GM08714 (cell line): ENCODE measurements around the gene SPATA7.

Experiments used
- H3K4me3 ChIP-seq: fragments of 200-500 bp; sonication (Bioruptor generic); 2 replicates; pipeline ENCODE4 v1.5.1; 2014; ENCODE audit warnings: mild to moderate bottlenecking, low read length, inconsistent platforms
- ZNF274 ChIP-seq: IDR thresholded peaks from 2 replicates; pipeline ENCODE4 v1.6.1; 2012; ENCODE audit warnings: mild to moderate bottlenecking, low read depth, low read length

SPATA7 gene

DNA sequence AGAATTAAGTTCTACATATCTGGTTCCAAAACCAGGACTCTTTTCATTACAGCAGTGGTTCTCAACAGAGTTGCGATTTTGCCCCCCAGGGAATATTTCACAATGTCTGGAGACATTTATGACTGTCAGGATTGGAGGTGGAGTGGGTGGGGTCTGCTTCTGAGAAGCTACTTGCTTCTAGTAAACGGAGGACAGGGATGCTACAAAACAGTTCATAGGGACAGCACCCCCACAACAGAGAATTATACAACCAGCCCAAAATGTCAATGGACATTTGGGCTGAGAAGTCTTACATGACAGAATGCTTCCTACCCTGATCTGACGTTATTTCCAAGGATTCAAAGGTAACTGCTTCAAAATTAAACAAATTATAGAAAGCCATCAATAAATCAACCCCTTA lies 739 bp upstream of the SPATA7 start:
- no peak for TF ChIP-seq ZNF274
- H3K4me3 ChIP-seq, result peak overlapping the region; percentile 98

DNA sequence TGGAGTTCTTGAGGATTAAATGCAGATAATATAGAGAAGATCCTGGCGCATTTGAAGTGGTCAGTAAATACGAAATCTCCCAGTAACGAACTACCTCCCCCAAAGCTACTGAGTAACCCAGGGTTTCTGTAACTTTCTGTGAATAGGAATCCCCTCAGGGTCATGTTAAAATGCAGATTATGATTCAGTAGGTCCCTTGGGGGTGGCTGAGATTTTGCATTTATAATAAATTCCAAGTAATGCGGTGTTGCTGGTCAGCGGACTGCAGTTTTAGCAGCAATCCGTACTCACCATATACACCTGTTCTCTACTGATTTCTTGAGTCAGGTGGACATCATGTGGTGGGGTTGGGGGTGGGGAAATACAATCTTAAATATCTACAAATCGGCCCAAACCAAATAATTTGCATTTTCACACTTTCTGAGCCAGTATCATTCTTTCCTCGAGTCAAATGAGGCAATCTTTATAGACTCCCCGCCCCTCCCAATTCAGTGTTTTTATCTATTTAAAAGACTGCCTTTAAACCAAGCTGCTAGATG lies 868 bp downstream of the SPATA7 start:
- peak overlapping the region; percentile 98 for H3K4me3 ChIP-seq
- TF ChIP-seq ZNF274, result no peak

DNA sequence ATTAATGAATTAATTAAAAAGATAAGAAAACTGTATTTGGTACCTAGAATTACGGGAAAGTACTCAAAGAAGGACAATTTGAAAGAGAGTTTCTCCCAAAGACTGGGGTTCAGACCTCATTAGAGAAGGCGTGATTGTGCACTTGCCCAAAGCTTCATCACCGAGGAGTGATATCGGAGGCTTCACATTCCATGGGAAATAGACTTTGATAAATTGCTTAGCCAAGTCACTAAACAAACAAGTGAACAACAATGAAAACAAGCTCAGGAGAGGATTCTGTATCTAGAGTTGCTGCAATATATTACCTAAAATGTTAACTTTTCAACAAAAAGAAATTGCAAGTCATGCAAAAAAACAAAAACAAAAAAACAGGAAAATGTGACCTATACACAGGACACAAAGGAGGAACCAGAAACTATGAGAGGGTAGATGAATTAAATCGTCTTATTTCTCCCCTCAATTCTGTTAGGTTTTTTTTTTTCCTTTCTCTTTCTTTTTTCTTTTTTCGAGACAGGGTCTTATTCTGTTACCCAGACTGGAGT lies 3.4 kb downstream of the SPATA7 start:
- TF ChIP-seq ZNF274, result no peak
- H3K4me3 ChIP-seq, result no peak overlapping the region

DNA sequence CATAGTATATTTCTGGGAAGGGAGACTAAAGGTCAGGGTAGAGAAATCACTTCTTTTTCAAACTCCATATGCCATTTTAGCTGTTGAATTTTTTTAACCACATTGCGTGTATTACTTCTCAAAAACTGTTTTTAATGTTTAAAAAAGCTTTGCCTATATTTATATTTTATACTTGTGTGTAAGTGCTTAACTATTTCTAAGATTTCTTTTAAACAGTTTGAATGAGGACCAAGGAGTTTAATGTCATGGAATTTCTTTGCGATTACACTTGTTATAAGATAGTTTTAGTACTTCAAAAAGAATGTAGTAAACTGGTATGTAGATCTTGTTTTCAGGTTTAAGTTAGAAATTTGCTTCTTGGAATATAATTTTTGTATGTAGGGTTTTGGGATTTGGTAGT lies 7.2 kb downstream of the SPATA7 start:
- no peak for TF ChIP-seq ZNF274
- no peak overlapping the region for H3K4me3 ChIP-seq

DNA sequence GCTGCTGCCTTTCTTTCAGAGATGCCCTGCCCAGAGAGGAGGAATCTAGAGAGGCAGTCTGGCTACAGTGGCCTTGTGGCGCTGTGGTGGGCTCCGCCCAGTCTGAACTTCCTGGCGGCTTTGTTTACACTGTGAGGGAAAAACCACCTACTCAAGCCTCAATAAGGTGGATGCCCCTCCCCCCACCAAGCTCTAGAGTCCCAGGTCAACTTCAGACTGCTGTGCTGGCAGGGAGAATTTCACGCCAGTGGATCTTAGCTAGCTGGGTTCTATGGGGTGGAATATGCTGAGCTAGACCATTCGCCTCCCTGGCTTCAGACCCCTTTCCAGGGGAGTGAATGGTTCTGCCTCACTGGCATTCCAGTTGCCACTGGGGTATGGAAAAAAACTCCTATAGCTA lies 25.6 kb downstream of the SPATA7 start:
- no peak for TF ChIP-seq ZNF274
- no peak overlapping the region for H3K4me3 ChIP-seq

DNA sequence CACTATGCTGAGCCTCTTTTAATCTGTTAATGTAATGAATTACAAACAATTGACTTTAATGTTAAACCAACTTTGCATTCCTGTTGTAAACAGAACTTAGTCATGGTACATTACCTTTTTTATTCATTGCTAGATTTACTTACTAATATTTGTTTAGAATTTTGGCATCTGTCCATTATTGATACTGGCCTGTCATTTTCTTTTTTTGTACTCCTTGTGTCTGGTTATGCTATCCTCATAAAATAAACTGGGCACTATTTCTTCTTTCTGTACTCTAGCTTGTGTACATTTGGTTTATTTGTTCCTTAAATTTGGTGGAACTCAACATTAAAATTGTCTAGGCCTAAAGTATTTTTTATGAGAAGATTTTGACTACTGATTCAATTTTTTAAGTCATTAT lies 32.1 kb downstream of the SPATA7 start:
- TF ChIP-seq ZNF274, result no peak
- no peak overlapping the region for H3K4me3 ChIP-seq

DNA sequence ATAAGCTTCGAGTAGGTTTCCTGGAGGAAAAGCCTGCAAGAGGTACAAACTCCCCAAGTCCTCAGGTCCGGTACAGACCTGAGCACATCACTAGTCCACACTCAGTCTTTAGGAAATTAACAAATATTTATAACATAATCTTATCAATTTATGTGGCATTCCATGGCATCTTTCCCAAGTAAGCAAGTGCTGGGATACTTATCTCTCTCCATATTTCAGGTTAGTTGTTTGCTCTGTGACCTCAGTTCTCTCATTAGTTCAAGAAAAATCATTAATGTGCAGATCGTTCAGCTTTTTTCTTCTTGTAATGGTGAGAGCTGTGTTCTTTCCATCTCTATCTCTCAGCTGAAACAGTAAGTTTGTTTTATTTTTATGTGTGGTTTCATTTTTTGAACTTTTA lies 34.7 kb downstream of the SPATA7 start:
- TF ChIP-seq ZNF274, result no peak
- no peak overlapping the region for H3K4me3 ChIP-seq

DNA sequence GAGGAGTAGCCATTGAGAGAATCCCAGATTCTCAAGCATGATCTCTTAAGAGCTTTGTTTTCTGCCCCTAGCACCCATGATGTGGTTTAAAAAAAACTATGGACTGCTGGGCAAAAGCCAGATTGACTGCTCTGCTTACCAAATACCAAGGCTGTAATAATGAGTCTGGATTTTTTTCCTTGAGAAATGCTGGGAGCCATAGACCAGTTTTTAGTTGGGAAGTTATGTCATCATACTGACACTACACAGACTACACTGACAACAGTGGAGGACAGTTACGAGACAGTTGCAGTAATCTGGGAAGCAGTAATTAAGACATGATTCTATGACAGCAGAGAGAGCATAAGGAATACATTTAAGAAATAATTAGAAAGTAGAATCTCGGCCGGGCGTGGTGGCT lies 35.8 kb downstream of the SPATA7 start:
- no peak for TF ChIP-seq ZNF274
- no peak overlapping the region for H3K4me3 ChIP-seq

DNA sequence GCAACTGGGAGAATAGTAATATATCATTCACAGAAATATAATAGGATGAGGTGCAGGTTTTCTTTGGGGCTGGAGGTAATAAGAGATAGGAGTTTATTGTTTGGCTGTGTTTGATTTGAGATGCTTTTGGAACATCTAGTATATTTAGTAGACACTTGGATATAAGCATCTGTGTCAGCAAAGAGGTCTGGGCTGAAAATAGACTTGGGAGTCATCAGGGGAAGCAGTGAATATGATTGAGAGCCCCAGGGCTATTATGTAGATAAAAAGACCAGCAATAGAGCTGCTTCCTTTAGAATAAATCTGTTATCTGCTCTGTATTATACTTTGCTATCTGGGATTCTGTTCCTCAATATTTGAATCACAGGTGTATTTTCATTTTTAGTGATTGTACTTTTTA lies 36.6 kb downstream of the SPATA7 start:
- no peak for TF ChIP-seq ZNF274
- no peak overlapping the region for H3K4me3 ChIP-seq

DNA sequence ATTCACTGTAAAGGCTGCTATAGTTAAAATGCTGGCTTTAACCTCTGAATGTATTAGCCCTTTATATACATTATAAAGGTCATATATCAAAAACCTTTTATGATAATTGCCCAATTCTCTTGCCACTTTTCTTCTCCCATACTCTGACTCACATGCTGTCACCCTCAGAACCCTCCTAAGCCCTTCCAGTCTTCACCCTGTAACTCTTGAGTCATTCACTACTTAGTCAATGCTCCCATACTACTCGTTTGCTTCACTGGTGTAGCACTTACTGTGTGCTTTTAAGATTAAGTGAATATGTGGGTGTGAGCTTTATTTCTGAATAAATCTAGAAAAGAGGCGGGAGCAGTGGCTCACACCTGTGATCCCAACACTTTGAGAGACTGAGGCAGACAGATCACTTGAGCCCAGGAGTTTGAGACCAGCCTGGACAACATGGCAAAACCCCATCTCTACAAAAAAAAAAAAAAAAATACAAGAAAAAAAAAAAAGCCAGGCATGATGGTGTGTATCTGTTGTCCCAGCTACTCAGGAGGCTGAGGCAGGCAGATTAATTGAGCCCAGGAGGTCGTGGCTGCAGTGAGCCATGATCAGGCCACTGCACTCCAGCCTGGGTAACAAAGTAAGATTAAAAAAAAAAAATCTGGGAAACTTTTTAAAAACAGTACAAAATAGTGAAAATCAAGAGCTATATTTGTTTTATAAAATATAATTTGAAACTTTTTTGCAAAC lies 37.6 kb downstream of the SPATA7 start:
- TF ChIP-seq ZNF274, result no peak
- no peak overlapping the region for H3K4me3 ChIP-seq

DNA sequence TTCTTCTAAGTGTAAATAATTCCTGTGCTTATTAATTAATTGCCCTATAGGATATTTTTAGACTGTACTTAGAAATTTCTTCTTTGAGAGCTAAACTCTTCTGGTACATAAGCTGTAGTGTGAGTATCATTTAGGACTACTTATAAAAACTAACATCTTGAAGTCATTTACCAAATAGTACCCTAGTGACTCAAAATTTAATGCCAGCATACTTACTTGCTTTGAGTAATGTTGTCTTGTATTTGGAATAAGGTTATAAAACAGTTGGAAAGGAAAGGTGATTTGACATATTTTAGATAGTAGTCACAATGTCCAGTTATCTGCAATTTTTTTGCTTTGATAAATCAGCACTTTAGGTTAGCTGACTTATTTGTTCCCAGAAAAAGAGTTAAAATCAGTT lies 39.1 kb downstream of the SPATA7 start:
- no peak overlapping the region for H3K4me3 ChIP-seq
- TF ChIP-seq ZNF274, result no peak

DNA sequence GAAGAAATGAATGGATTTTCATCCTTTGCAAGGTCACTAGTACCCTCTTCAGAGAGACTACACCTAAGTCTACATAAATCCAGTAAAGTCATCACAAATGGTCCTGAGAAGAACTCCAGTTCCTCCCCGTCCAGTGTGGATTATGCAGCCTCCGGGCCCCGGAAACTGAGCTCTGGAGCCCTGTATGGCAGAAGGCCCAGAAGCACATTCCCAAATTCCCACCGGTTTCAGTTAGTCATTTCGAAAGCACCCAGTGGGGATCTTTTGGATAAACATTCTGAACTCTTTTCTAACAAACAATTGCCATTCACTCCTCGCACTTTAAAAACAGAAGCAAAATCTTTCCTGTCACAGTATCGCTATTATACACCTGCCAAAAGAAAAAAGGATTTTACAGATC lies 40.8 kb downstream of the SPATA7 start:
- no peak for TF ChIP-seq ZNF274

DNA sequence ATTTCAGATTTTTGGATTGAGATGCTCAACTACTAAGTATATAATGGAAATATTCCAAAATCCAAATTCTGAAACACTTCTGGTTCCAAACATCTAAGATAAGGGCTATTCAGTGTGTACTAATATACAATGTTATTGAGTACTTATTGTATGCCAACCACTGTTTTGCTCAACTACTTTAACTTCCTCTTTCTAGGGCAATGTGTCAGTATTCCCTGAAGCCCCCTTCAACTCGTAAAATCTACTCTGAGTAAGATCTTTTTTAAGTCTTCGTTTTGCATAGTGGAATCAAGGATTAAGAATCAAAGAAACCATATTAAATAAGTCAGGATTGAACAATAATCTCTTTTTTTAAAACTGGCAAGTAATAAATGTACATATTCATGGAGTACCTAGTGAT lies 45.5 kb downstream of the SPATA7 start:
- no peak for TF ChIP-seq ZNF274
- no peak overlapping the region for H3K4me3 ChIP-seq

More for the DNA sequence above, 40.8 kb downstream of the SPATA7 start:
- no peak overlapping the region for H3K4me3 ChIP-seq

DNA sequence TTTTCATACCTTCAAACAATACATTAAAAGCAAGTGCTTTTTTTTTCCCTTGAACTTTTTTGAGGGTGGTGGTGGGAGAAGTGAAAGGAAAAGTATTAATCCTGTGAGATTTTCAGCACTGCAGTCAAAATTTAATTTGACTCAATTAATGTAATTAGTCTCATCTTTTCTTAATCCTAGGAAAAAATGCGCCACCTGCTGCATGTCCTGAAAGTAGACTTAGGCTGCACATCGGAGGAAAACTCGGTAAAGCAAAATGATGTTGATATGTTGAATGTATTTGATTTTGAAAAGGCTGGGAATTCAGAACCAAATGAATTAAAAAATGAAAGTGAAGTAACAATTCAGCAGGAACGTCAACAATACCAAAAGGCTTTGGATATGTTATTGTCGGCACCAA lies 52.2 kb downstream of the SPATA7 start:
- TF ChIP-seq ZNF274, result no peak

DNA sequence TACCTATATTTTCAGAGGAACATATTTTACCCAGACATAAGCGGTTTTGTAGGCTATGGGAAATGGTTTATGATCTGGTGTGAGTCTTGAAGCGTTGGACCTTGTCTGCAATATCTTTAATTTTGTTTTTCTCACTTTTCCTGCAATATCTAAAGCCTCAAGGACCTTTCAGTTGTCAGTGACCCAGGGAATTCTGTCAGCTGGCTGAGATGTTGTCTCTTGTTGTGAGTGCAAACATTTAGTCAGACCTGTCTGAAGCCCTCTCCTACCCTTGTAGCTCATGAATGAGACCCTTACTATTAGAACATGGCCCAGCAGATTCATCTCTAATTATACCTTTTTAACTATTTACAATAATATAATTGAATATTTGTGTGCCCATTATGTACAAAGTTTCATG lies 53.6 kb downstream of the SPATA7 start:
- no peak for TF ChIP-seq ZNF274

More for the DNA sequence above, 52.2 kb downstream of the SPATA7 start:
- no peak overlapping the region for H3K4me3 ChIP-seq

More for the DNA sequence above, 53.6 kb downstream of the SPATA7 start:
- H3K4me3 ChIP-seq, result no peak overlapping the region
